ENCODE data around the gene PLGLB1.
"Not testable (repeated sequence)": the region's sequence is repeated elsewhere in the genome, so short reads cannot be mapped to it uniquely, and the experiment has no call there.

DNA sequence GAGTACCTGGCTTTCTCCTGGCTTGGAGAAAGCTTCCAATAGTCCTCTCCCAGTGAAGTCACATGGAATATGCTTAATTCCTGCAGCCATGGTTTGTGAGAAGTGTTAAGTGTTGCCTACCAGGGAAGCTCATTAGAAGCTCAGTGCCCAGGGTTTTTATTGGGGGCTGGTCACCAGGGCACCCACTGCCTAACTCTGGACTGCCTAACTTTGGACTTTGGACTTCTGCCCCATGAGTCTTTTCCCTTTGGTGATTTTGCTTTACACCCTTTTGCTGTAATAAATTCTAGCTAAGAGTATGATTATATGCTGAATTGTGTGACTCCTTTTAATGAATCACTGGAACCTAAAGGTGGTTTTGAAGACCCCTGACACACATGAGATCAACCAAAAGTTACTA is 35.2 kb upstream of the PLGLB1 start:
- TF ChIP-seq, protein P1, sequence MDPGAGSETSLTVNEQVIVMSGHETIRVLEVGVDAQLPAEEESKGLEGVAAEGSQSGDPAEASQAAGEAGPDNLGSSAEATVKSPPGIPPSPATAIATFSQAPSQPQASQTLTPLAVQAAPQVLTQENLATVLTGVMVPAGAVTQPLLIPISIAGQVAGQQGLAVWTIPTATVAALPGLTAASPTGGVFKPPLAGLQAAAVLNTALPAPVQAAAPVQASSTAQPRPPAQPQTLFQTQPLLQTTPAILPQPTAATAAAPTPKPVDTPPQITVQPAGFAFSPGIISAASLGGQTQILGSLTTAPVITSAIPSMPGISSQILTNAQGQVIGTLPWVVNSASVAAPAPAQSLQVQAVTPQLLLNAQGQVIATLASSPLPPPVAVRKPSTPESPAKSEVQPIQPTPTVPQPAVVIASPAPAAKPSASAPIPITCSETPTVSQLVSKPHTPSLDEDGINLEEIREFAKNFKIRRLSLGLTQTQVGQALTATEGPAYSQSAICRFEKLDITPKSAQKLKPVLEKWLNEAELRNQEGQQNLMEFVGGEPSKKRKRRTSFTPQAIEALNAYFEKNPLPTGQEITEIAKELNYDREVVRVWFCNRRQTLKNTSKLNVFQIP (CRISPR knock-in tag; IDR thresholded peaks at IDR 0.05; ENCODE audit: borderline replicate concordance, low read depth): not testable (repeated sequence)
- TF ChIP-seq, protein P2, sequence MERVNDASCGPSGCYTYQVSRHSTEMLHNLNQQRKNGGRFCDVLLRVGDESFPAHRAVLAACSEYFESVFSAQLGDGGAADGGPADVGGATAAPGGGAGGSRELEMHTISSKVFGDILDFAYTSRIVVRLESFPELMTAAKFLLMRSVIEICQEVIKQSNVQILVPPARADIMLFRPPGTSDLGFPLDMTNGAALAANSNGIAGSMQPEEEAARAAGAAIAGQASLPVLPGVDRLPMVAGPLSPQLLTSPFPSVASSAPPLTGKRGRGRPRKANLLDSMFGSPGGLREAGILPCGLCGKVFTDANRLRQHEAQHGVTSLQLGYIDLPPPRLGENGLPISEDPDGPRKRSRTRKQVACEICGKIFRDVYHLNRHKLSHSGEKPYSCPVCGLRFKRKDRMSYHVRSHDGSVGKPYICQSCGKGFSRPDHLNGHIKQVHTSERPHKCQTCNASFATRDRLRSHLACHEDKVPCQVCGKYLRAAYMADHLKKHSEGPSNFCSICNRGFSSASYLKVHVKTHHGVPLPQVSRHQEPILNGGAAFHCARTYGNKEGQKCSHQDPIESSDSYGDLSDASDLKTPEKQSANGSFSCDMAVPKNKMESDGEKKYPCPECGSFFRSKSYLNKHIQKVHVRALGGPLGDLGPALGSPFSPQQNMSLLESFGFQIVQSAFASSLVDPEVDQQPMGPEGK (CRISPR knock-in tag; IDR thresholded peaks at IDR 0.05; ENCODE audit: borderline replicate concordance): not testable (repeated sequence)
- TF ChIP-seq ZFP3 (CRISPR knock-in tag; IDR thresholded peaks at IDR 0.05); ZC3H10 (CRISPR knock-in tag; IDR thresholded peaks at IDR 0.05); ZNF70 (CRISPR knock-in tag; IDR thresholded peaks at IDR 0.05); ZFP30 (CRISPR knock-in tag; IDR thresholded peaks at IDR 0.05); TCF4 (CRISPR knock-in tag; IDR thresholded peaks at IDR 0.05; ENCODE audit: borderline replicate concordance): not testable (repeated sequence)
- TF ChIP-seq, protein P3, sequence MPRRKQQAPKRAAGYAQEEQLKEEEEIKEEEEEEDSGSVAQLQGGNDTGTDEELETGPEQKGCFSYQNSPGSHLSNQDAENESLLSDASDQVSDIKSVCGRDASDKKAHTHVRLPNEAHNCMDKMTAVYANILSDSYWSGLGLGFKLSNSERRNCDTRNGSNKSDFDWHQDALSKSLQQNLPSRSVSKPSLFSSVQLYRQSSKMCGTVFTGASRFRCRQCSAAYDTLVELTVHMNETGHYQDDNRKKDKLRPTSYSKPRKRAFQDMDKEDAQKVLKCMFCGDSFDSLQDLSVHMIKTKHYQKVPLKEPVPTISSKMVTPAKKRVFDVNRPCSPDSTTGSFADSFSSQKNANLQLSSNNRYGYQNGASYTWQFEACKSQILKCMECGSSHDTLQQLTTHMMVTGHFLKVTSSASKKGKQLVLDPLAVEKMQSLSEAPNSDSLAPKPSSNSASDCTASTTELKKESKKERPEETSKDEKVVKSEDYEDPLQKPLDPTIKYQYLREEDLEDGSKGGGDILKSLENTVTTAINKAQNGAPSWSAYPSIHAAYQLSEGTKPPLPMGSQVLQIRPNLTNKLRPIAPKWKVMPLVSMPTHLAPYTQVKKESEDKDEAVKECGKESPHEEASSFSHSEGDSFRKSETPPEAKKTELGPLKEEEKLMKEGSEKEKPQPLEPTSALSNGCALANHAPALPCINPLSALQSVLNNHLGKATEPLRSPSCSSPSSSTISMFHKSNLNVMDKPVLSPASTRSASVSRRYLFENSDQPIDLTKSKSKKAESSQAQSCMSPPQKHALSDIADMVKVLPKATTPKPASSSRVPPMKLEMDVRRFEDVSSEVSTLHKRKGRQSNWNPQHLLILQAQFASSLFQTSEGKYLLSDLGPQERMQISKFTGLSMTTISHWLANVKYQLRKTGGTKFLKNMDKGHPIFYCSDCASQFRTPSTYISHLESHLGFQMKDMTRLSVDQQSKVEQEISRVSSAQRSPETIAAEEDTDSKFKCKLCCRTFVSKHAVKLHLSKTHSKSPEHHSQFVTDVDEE (CRISPR knock-in tag; IDR thresholded peaks at IDR 0.05): not testable (repeated sequence)
